ENCODE measurements around the gene EYS. TPM values are rescaled to one million over a fixed set of nuclear protein-coding genes. Genes with fewer than 3 reads are reported as not detected.

EYS gene
- total and polyA plus RNA-seq, 9 of the 15 experiments (the other 6 are each of a cell fraction or from before 2014, with no cell fraction given): 0.03 to 0.36 (median 0.10) TPM; not detected in 2

GRCh38 chr6:65295812-65296211, 411.2 kb downstream of the EYS start:
- BruUV-seq (replicated peaks): no TSS peak
- ChIA-PET CTCF (ENCODE audit: low intra/inter-chr PET ratio) (no interaction called here), POLR2A (no interaction called here)
- Histone ChIP-seq H3K79me2 (ENCODE audit: control insufficient read depth, insufficient read depth, low read length) (no peaks in the 10 kb centered on the region), H3K27ac (ENCODE audit: extremely low read depth, low read depth, low read length) (no peak overlapping the region), H3K4me3 (no peak overlapping the region), H4K20me1 (replicated peaks; ENCODE audit: control insufficient read depth, insufficient read depth, low read length) (no peaks in the 10 kb centered on the region), H3K36me3 (ENCODE audit: control insufficient read depth, insufficient read depth, low read length) (no peaks in the 10 kb centered on the region), H3K9me1 (ENCODE audit: control insufficient read depth, insufficient read depth, low read length) (no peaks in the 10 kb centered on the region), H3K9me3 (replicated peaks; ENCODE audit: control insufficient read depth, insufficient read depth, low read depth, low read length) (no peaks in the 10 kb centered on the region), H2AFZ (ENCODE audit: low read depth, low read length) (no peak overlapping the region), H3K9ac (ENCODE audit: insufficient read depth in 1 of 2, low read depth in 2 of 2, low read length in 2 of 2) (no peak overlapping the region), H3K27me3 (ENCODE audit: control insufficient read depth in 2 of 2, insufficient read depth in 2 of 2, low read length in 2 of 2) (no peaks in the 10 kb centered on the region), H3K4me1 (replicated peaks in 1 of 2; ENCODE audit: control insufficient read depth in 2 of 2, insufficient read depth in 2 of 2, low read length in 2 of 2) (no peaks in the 10 kb centered on the region), H3K4me2 (ENCODE audit: insufficient read depth, low read length) (no peak overlapping the region)
- no peak for DNase-seq (ENCODE audit: extremely low read depth in 1 of 4, low spot score in 3 of 4)
- intact Hi-C loops (cut with micrococcal nuclease): no loop called here
- no peak for FAIRE-seq
- ATAC-seq: no peak
- WGBS (ENCODE audit: insufficient coverage, low coverage, missing lambda C conversion rate): 5% methylated on average over 4 of the region's 4 CpGs
- TF ChIP-seq NCOR1 (IDR thresholded peaks at IDR 0.05) (no peak), ZNF280A (IDR thresholded peaks at IDR 0.05; ENCODE audit: low read depth, partially characterized antibody) (no peak), POU5F1 (IDR thresholded peaks at IDR 0.05; ENCODE audit: borderline replicate concordance, low read depth, low read length, partially characterized antibody) (no peak), HDAC8 (tag; IDR thresholded peaks at IDR 0.05) (no peak), MEIS2 (IDR thresholded peaks at IDR 0.05; ENCODE audit: partially characterized antibody) (no peak)
- in situ Hi-C loops (cut with MboI): no loop called here

- no TSS peak for BruUV-seq (replicated peaks)
- Histone ChIP-seq H3K9me3 (replicated peaks; ENCODE audit: control insufficient read depth, insufficient read depth, low read depth, low read length) (no peaks in the 10 kb centered on the region), H3K9ac (ENCODE audit: insufficient read depth in 1 of 2, low read depth in 2 of 2, low read length in 2 of 2) (no peak overlapping the region), H3K4me2 (ENCODE audit: insufficient read depth, low read length) (no peak overlapping the region), H3K4me1 (replicated peaks in 1 of 2; ENCODE audit: control insufficient read depth in 2 of 2, insufficient read depth in 2 of 2, low read length in 2 of 2) (no peaks in the 10 kb centered on the region), H3K79me2 (ENCODE audit: control insufficient read depth, insufficient read depth, low read length) (no peaks in the 10 kb centered on the region), H2AFZ (ENCODE audit: low read depth, low read length) (no peak overlapping the region), H3K9me1 (ENCODE audit: control insufficient read depth, insufficient read depth, low read length) (no peaks in the 10 kb centered on the region), H3K27me3 (ENCODE audit: control insufficient read depth in 2 of 2, insufficient read depth in 2 of 2, low read length in 2 of 2) (no peaks in the 10 kb centered on the region), H4K20me1 (replicated peaks; ENCODE audit: control insufficient read depth, insufficient read depth, low read length) (no peaks in the 10 kb centered on the region), H3K27ac (ENCODE audit: extremely low read depth, low read depth, low read length) (no peak overlapping the region), H3K36me3 (ENCODE audit: control insufficient read depth, insufficient read depth, low read length) (no peaks in the 10 kb centered on the region), H3K4me3 (no peak overlapping the region)
- DNase-seq (ENCODE audit: extremely low read depth in 1 of 4, low spot score in 3 of 4) (no peak), FAIRE-seq (no peak), ATAC-seq (no peak)
- POLR2A ChIA-PET: no interaction called here
- CTCF ChIA-PET (ENCODE audit: low intra/inter-chr PET ratio): no interaction called here
- in situ Hi-C loops (cut with MboI): no loop called here
- 8% methylated on average over 2 of the region's 2 CpGs for WGBS (ENCODE audit: insufficient coverage, low coverage, missing lambda C conversion rate)
- intact Hi-C loops (cut with micrococcal nuclease): no loop called here
- TF ChIP-seq KDM2B (CRISPR knock-in tag; IDR thresholded peaks at IDR 0.05) (no peak), WHSC1 (IDR thresholded peaks at IDR 0.05; ENCODE audit: low read length) (no peak), MAZ (CRISPR knock-in tag; conservative IDR thresholded peaks at IDR 0.05 in 1 of 2, IDR thresholded peaks at IDR 0.05 in 1 of 2) (no peak), USF1 (CRISPR knock-in tag; IDR thresholded peaks at IDR 0.05) (no peak), HOXB6 (CRISPR knock-in tag; IDR thresholded peaks at IDR 0.05; ENCODE audit: borderline replicate concordance) (no peak)
Measured at GRCh38 chr6:65289491-65289890, 417.5 kb downstream of the EYS start.
